PFSK-1 (cell line): ENCODE data around the gene UMODL1.

Source experiments
- FOXP2 ChIP-seq: optimal IDR thresholded peaks from 2 replicates; pipeline ENCODE3; 2011; ENCODE audit warnings: borderline replicate concordance, control low read depth, inconsistent platforms; ENCODE audit not compliant: insufficient read depth; ENCODE audit errors: extremely low read length, extremely low read depth
- POLR2AphosphoS5 ChIP-seq: IDR thresholded peaks from 2 replicates; pipeline ENCODE4 v1.6.1; 2012; ENCODE audit warnings: low read depth, mild to moderate bottlenecking, control low read depth, low read length, moderate library complexity
- SIN3A ChIP-seq: IDR thresholded peaks from 2 replicates; pipeline ENCODE4 v1.6.1; 2012; ENCODE audit warnings: mild to moderate bottlenecking, low read length, moderate library complexity, borderline replicate concordance; ENCODE audit not compliant: insufficient read depth
- TAF1 ChIP-seq: IDR thresholded peaks from 2 replicates; pipeline ENCODE4 v1.6.1; 2012; ENCODE audit warnings: low read length, control low read depth, borderline replicate concordance; ENCODE audit not compliant: insufficient read depth
- TF ChIP-seq, protein P1 (sequence below), 2 experiments: IDR thresholded peaks; 2 replicates each; pipeline versions ENCODE4 v1.6.1 to v1.8.0; 2011 to 2012; ENCODE audit warnings: low read depth in 2 of 2, low read length in 2 of 2, control low read depth in 1 of 2, inconsistent platforms in 1 of 2, mild to moderate bottlenecking in 1 of 2, moderate library complexity in 1 of 2; ENCODE audit not compliant: insufficient read depth in 1 of 2

UMODL1 gene

DNA sequence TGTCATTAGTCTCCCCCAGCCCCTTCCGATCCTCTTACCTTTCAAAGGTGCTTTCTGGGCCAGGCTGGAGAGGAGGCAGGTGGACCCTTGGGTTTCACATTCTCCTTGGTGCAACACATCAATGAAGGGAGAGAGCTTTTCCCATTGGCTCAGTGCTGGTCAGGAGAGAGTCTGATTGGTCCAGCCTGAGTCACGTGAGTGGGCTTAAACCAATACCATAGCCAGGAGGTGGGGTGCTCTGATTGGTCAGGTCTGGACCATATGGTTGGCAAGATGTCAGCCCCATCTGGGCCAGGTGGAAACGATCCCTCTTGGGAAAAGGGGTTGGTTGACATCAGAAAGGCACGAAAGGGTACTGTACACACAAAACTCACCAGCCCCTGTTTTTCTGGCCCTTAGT, 103.1 kb downstream of the UMODL1 start:
- TF ChIP-seq TAF1, result no peak
- TF ChIP-seq POLR2AphosphoS5, result no peak
- no peak for TF ChIP-seq FOXP2
- TF ChIP-seq SIN3A, result no peak
- TF ChIP-seq, protein P1, sequence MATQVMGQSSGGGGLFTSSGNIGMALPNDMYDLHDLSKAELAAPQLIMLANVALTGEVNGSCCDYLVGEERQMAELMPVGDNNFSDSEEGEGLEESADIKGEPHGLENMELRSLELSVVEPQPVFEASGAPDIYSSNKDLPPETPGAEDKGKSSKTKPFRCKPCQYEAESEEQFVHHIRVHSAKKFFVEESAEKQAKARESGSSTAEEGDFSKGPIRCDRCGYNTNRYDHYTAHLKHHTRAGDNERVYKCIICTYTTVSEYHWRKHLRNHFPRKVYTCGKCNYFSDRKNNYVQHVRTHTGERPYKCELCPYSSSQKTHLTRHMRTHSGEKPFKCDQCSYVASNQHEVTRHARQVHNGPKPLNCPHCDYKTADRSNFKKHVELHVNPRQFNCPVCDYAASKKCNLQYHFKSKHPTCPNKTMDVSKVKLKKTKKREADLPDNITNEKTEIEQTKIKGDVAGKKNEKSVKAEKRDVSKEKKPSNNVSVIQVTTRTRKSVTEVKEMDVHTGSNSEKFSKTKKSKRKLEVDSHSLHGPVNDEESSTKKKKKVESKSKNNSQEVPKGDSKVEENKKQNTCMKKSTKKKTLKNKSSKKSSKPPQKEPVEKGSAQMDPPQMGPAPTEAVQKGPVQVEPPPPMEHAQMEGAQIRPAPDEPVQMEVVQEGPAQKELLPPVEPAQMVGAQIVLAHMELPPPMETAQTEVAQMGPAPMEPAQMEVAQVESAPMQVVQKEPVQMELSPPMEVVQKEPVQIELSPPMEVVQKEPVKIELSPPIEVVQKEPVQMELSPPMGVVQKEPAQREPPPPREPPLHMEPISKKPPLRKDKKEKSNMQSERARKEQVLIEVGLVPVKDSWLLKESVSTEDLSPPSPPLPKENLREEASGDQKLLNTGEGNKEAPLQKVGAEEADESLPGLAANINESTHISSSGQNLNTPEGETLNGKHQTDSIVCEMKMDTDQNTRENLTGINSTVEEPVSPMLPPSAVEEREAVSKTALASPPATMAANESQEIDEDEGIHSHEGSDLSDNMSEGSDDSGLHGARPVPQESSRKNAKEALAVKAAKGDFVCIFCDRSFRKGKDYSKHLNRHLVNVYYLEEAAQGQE (IDR thresholded peaks at IDR 0.05; ENCODE audit: insufficient read depth in 1 of 2, low read depth in 2 of 2, low read length in 2 of 2), result no peak

DNA sequence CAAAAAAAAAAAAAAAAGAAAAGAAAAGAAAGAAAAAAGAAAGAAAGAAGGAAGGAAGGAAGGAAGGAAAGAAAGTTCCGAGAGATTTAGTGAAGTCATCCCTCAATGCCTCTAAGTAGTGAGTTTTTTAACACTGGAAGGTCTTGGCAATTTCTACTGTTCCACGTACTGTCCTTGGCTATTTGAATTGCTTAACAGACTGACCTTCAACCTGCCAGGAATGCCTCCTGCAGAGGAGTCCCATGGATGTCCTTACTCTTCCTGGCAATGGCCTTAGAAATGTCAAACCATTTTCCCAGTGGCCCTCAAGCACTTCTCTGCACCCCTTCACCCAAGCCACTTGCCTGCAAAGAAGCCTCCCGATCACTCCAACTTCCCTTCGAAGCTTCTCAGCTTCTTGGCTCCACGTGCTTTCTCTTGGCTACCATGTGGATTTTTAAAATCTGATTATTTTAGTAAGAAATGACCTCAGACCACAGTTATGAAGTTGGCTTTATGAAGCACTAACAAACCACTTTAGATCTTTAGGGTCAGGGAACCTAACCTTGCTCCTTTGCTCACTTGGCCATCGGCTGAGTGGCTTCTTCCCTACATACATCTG, 104.1 kb downstream of the UMODL1 start:
- no peak for TF ChIP-seq POLR2AphosphoS5
- no peak for TF ChIP-seq TAF1
- TF ChIP-seq FOXP2, result no peak
- TF ChIP-seq SIN3A, result no peak
- TF ChIP-seq, protein P1 (IDR thresholded peaks at IDR 0.05; ENCODE audit: insufficient read depth in 1 of 2, low read depth in 2 of 2, low read length in 2 of 2), result no peak

DNA sequence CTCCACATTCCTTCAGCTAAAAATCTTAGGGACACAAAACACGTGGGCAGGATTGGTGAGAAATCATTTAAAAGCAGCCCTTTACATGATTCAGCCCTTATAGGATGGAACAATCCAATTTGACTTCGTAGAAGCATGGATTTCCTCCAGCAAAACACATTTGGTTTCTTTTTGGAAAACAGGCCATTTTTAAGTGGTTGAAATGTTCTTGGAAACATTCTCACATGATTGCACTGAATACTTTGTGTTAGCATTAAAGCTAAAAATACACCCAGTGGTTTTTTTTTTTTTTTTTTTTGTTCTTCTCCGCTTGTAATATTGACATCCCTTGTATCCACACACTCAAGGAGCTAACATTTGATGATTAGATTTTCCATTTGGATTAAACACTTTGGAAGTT, 105.7 kb downstream of the UMODL1 start:
- no peak for TF ChIP-seq TAF1
- no peak for TF ChIP-seq FOXP2
- no peak for TF ChIP-seq SIN3A
- TF ChIP-seq, protein P1 (IDR thresholded peaks at IDR 0.05; ENCODE audit: insufficient read depth in 1 of 2, low read depth in 2 of 2, low read length in 2 of 2), result no peak
- no peak for TF ChIP-seq POLR2AphosphoS5

DNA sequence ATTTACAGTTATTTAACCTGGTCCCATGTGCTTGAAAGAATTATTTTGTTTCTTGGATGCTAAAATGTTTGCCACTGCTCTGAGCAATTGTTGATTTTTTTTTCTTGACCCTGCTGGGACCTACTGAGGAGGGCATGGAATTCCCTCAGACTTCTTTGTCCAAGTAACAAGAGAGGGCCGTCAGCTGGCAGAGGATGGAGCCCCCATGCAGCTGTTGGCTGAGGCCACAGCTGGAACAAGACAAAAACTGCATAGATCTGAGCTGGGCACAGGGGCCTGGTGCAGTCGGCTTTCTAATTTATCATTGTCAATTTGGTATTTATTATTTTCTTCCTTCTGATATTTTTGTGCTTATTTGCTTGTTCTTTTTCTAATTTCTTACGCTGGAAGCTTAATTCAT, 108.2 kb downstream of the UMODL1 start:
- TF ChIP-seq FOXP2, result no peak

DNA sequence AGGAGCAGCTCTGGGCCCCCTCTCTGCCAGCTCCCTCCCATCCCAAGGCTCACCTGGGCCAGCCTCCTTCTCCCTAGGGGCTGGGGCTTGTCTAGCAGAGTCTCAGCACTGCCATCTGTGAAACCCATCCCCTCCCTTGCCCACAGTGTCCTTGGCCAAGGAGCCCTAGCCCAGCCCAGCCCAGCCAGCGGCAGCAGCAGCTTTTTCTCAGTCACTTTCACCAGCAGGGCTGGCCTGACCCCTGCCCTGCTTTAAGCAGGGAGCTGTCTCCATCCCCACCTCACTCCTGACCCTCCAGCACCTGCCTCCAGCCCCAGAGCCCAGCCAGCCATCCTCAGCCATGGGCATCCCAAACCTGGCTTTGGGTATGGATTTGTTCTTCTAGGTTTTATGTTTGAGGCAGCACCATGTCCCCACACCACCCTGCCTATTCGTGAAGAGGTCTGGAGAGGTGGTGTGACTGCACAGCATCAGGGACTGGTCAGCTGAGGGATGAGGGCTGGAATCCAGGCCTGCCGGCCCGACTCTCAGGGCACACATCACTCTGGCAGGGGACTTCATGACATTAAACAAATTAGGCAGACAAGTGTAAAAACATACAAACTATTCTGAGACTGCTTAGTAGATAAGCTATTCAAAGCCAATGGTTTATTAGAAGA, 111.7 kb downstream of the UMODL1 start:
- TF ChIP-seq, protein P1 (IDR thresholded peaks at IDR 0.05; ENCODE audit: insufficient read depth in 1 of 2, low read depth in 2 of 2, low read length in 2 of 2), result no peak
- no peak for TF ChIP-seq TAF1
- TF ChIP-seq FOXP2, result no peak
- TF ChIP-seq SIN3A, result no peak
- TF ChIP-seq POLR2AphosphoS5, result no peak
